GM21825 (cell line): ENCODE data around the gene CTCF.

ENCODE experiments used
- ATAC-seq: cut with Tn5 transposase; IDR thresholded peaks from one replicate; pipeline ENCODE4 v1.9.1; 2021; ENCODE audit warnings: mild to moderate bottlenecking, moderate library complexity; ENCODE audit not compliant: unreplicated experiment

CTCF gene

DNA sequence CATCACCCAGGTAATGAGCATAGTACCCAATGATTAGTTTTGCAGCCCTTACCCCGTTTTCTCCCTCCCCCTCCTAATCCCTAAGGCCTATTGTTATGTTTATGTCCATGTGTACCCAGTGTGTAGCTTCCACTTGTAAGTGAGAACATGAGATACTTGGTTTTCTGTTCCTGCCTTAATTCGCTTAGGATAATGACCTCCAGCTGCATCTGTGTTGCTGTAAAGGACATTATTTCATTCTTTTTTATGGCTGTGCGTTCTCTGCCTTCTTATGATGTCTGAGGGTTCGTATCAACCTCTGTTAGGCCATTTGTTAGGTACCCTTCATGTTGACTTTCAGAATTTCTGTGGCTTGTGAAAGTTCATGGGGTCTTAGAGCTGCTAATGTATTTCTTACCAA lies 31.0 kb downstream of the CTCF start:
- ATAC-seq, result no peak

DNA sequence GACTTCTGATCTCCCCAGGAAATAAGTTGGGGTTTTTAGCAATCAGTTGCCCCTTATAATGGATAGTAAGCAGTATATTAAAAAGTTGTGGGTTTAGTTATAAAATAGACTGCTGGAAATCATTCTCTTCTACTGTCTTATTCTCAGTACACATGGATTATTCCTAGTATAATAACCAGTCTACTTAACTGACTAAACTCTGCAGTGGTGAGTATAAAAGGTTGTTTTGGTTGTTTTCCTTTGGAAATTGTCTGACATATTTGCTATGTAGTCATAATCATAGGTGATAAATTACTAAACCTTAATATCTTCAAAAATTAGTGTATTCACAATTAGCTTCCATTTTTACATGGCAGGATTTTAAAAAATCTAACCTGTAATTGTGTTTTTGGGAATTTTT lies 31.4 kb downstream of the CTCF start:
- no peak for ATAC-seq

DNA sequence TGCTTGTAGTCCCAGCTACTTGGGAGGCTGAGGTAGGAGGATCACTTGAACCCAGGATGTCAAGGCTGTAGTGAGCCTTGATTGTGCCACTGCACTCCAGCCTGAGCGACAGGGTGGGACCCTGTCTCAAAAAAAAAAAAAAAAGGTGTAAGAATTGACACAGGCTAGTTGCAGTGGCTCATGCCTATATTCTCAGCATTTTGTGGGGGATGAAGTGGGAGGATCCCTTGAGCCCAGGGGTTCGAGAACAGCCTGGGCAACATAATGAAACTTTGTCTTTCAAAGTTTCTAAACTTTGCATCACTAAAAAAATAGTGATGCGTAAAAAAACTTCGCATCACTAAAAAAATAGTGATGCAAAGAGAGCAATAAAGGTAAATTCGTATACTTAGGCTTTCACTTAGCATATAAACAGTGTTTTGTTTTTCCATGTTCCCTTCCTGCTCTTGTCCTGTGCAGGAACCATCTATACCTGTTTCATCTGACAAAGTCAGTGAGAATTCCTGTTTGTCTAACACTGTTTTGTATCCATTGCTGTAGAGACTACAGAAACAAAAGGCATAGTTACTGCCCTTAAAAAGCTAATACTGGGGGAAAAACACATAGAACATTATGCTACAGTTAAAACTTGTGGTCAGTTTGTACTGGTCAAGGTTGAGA lies 32.1 kb downstream of the CTCF start:
- ATAC-seq, result no peak

DNA sequence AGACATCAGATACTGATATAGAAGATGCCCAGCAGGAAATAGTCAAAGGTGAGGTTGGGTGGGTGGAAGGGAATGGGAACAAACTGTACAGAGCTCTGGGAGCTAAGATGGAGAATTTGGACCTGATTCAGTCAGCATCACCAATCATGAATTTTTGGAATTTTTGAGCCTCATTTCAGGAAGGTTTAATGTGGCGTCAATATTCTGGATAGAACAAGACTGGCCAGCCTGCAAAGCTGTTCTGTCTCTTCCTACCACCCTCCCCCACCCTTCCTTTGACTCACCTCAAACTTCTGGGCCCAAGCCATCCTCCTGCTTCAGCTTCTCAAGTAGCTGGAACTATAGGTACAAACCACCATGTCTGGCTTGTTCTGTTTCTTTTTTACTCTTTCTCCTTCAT lies 32.6 kb downstream of the CTCF start:
- no peak for ATAC-seq

DNA sequence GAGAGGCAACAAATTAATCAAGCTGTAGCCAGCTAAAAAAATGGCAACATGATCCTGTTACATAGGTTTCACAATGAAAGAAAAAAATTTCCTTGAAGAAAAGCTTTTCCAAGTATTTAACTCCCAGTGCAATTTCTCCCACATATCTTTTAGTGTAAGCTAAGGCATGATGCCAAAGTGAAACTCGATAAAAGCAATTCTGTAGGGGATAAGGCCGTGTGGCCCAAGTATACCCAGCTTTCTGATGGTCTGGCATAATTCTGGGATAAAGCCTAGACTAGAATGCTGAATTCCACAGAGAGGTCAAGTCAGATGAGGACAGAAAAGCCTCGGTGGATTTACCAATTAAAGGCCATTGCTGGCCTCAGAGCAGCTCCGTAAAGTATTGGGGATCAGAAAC lies 36.2 kb downstream of the CTCF start:
- no peak for ATAC-seq

DNA sequence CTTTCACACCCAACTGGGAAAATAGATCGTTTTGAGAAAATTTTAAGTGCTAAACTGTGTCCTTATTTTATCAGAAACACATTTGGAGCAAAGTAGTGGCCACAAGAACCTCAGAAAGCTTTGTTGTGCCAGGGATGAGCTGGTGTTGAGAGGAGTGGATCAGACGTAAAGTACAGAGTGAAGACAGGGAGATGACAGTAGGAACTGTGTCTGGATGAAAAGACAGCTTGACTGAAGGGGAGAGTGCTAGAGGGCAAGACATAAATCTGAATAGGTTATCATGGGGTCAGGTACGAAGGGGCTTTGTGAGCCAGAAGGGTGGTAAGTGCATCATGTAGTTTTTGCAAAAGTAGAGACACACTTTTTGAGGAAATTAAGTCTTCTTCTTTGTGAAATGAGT lies 43.3 kb downstream of the CTCF start:
- no peak for ATAC-seq

DNA sequence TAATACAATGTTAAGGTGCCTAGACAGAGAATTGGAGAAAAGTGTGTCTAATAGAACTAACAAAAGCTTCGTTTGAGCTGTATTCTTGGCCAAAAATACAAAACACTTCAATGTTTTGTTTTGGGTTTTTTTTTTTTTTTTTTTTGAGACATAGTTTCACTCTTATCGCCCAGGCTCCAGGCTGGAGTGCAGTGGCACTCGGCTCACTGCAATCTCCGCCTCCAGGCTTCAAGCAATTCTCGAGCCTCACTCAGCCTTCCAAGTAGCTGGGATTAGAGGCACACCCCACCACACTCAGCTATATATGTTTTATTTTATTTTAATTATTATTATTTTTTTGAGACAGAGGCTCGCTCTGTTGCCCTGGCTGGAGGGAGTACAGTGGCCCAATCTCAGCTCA lies 44.3 kb downstream of the CTCF start:
- no peak for ATAC-seq

DNA sequence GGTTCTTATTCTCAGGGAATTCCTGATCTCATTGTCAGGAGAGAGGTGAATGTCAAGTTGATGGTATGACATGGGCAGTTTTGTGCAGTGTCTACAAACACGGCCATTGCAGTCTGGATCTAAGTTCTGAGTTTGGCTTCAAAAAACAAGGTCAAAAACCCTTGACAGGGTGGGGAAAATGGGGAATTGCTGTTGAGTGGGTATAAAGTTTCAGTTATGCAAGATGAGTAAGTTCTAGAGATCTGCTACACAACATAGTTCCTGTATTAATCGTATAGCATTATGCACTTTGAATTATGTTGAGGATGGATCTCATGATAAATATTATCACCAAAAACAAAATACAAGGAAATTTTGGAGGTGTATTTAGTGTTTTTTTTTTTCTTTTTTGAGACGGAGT lies 46.0 kb downstream of the CTCF start:
- ATAC-seq, result no peak

DNA sequence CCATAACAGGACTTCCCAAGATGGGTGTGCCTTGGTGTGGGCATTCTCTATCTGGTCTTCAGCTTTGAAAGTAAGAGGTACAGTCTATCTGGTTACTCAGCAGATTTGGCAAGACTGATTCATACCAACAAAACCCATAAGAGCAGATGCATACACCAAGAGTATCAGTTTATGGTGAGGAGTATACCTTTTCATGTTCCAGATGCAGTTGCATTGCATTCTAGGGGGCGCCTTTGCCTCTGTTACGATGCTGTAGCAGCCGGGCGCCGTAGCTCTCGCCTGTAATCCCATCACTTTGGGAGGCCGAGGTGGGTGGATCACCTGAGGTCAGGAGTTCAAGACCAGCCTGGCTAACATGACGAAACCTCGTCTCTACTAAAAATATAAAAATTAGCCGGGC lies 51.5 kb downstream of the CTCF start:
- no peak for ATAC-seq

DNA sequence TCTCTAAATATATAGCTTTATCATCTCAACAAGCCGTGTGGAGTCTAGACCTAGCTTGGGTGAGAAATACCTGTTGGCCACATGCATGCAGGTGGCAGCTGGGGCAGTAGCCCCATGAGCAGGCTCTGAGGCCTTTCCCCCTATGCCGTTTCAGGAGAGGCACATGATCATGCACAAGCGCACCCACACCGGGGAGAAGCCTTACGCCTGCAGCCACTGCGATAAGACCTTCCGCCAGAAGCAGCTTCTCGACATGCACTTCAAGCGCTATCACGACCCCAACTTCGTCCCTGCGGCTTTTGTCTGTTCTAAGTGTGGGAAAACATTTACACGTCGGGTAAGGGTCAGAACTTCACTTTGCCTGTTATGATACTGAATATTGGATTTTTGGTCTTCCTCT lies 65.9 kb downstream of the CTCF start:
- no peak for ATAC-seq

DNA sequence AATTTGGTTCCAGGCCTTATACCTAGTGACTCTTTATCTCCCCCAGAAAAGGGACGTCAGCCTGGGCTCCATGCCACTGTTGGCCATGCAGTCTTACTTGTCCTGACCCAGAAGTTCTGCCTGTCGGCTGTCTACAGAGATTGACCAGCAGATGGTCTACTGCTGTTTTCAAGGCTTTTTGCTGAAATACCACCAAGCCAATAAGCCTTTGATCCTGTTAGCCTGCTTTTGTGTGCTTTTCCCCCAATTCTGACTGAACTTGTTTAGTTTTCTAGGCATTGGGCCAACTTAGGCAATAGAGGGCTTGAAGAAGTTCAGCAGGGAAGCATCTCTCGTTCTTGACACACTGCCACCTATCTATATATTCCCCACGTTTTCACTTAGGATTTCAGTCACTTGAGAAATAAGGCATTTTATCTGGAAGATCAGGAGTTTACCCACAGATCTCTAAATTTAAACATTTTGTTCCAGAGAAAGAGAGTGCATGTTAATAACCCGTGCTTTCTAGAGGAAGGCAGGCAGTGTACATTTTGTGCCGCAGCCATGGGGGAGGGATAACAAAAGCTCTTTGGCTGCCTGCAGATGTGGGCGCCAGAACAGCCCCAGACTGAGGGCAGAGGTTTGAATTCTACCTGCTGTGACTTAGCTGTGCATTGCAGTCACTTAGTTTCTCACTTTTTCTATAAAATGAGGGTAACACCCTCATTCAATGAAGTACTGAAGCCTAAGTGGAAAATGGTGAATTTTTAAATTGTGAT lies 70.3 kb downstream of the CTCF start:
- ATAC-seq, result no peak

DNA sequence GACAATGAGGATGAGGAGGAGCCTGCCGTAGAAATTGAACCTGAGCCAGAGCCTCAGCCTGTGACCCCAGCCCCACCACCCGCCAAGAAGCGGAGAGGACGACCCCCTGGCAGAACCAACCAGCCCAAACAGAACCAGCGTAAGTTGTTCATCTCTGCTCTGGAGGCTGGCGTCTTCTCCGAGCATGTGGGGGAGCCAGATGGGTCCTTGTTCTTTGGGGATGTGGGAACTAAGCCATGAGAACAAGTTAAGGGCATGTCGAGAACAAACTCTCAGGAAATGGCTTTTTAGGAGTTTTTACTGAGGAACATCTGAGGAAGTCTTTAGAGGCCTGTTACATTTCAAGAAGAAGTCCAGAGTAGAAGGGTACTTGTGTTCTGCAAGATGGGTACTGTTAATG lies 74.4 kb downstream of the CTCF start:
- no peak for ATAC-seq

DNA sequence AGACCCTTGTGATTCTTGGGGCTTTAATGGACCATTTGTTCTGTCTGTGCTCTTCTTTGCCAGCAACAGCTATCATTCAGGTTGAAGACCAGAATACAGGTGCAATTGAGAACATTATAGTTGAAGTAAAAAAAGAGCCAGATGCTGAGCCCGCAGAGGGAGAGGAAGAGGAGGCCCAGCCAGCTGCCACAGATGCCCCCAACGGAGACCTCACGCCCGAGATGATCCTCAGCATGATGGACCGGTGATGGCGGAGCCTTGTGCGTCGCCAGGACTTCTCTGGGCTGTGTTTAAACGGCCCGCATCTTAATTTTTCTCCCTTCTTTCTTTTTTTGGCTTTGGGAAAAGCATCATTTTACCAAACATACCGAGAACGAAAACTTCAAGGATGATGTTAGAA lies 75.3 kb downstream of the CTCF start:
- ATAC-seq, result no peak

DNA sequence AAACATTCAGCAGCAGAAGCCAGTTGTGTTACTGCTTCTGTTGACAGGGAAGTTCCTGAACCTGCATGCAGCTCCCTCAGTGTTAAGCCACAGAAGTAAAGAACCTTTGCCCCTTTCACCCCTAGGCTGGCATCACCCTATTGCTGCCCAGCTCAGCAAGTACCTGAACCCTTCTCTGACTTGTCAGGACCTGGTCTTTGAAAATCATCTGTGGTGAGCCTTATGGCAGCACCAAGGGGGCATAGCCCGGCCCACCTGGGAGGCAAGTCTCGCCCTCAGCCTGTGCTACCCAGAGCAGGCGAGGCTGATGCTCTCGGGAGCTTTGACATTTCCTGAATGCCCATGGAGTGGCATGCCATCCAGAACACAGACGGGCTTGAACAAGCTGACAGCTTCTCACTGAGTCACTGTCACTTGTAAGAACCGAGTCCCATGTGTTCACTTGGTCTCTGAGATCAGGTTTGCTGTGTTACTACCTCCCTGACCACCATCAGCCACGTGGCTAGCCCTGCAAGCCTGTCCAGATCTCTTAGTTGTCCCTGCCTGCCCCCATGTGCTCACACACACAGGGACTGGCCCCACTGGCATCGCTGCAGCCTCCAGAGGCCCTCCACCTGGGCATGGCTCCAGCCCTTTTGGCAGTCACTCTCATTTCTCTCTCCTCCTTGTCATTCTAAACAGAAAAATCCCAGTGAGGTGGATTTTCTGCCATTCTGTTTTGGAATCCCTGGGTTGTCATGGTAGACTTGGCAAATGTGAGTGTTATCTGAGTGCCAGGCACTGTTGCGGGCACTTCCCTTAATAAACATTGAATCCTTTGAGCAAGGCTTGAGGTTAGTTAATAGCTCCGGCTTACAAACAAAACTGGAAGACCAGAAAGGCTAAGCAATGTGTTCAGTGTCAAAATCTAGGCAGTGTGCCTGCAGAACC lies 79.7 kb downstream of the CTCF start:
- ATAC-seq, result no peak

DNA sequence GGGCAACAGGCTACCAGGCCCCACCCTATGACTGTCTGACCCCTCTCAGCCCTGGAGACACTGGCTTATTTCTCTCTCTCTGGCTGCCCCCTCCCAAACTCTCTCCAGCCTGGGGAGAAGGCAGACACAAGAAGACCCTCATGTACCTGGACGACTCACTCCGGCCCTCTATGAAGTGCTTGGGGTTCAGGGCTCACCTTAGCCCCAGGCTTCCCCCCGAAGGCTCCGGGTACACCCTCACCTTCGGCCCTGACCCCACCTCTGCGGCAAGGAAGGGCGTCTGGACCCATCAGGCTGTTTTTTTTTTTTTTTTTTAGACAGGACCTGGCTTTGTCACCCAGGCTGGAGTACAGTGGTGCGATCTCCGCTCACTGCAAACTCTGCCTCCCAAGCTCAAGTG lies 81.7 kb downstream of the CTCF start:
- ATAC-seq, result no peak

DNA sequence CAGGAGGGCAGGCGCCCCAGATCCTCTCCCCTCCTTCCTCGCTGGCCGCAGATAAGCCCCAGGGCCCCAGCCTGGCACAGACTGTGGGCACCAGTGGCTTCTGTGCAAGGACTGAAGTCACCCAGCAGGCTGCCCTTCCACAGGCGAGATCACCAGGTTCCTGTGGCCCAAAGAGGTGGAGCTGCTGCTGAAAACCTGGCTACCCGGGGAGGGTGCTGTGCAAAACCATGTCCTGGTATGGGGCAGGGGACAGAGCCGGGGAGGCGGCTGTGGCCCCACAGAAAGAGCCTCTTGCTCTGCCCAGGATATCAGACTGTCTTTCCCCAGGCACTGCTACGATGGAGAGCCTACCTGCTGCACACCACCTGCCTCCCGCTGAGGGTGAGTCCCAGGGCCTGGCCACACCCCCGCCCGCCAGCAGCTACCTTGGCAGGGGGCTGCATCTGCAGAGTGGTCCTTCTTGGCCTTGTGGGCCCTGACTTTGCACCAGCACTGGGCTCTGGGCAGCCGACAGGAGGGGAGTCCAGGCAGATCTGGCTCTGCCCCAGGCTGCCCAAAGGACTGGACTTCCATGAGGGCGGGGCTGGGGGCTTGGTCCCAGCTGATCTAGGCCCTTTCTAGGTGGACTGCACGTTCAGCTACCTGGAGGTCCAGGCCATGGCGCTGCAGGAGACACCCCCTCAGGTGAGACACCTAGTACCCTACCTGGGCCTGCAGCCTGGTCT lies 83.2 kb downstream of the CTCF start:
- ATAC-seq, result no peak

DNA sequence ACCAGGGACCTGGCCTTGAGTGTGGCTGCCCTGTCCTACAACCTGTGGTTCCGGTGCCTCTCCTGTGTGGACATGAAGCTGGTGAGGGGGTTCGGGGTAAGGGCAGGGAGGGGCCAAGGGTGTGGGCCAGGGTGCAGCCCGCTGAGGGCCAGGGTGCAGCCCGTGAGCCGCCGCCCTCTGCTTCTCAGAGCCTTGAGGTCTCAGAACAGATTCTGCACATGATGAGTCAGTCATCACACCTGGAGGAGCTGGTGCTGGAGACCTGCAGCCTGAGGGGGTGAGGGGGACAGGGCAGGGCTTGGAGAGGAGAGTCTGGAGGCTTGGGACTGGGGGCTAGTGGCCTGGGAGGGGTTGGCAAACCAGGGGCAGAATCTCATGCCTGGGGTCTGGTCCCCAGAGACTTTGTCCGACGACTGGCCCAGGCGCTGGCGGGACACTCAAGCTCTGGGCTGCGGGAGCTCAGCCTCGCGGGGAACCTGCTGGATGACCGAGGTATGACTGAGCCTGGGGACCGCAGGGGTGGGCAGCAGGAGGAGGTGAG lies 84.9 kb downstream of the CTCF start:
- no peak for ATAC-seq

DNA sequence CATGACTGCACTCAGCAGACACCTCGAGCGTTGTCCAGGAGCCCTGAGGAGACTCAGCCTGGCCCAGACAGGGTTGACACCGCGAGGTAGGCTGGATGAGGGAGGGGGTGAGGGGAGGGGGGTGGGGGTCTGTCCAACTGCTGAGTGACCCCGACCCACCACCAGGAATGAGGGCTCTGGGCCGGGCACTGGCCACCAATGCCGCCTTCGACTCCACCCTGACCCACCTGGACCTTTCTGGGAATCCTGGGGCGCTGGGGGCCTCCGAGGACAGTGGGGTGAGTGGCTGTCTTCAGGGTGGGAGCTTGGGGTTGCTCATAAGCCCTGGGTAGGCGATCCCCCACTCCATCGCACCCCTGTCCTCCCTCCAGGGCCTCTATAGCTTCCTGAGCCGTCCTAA lies 85.4 kb downstream of the CTCF start:
- ATAC-seq, result no peak

DNA sequence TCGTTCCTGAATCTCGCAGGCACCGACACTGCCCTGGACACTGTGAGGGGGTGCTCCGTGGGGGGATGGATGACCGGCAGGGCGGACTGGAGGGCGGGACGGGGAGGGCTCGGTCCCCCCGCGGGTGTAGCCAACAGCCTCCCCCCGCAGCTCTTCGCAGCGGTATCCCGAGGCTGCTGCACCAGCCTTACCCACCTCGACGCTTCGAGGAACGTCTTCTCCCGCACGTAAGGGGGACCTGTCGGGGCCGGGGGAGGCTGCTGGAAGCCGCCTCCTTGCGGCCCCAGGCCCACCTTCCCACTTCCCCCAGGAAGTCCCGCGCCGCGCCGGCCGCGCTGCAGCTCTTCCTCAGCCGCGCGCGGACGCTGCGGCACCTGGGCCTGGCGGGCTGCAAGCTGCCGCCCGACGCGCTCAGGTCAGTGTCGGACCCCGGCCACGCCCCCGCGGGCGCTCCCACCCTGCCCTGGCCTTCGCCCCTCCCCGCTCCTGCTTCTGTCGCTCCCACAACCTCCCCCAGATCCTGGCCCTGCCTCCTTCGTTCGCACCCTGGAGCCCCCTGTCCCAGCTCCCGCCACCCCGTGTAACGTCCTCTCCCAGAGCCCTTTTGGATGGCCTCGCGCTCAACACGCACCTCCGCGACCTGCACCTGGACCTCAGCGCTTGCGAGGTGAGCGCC lies 85.9 kb downstream of the CTCF start:
- ATAC-seq, result no peak

DNA sequence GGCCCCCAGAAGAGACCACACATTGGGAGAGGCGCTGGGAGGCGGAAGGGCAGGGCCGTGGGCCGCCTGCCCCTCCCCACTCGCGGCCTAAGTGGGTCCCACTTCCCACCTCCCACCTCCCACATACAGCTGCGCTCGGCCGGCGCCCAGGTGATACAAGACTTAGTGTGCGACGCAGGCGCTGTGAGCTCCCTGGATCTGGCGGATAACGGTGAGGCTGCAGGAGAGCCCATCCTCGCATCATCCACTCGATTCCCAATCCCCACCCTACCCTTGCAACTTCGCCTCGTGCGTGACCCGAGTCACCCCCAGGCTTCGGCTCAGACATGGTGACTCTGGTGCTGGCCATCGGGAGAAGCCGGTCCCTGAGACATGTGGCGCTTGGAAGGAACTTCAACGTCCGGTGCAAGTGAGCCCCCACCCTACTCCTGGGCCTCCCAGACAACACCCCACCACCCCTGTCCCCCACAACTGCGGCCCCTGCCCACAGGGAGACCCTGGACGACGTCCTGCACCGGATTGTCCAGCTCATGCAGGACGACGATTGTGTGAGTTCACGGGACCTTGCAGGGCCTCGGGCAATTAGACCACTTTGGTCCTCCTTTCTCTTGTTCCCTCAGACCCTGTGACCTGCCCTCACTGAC lies 86.6 kb downstream of the CTCF start:
- ATAC-seq, result no peak
